ENCODE measurements around the gene CARD19.

The CARD19 gene

DNA sequence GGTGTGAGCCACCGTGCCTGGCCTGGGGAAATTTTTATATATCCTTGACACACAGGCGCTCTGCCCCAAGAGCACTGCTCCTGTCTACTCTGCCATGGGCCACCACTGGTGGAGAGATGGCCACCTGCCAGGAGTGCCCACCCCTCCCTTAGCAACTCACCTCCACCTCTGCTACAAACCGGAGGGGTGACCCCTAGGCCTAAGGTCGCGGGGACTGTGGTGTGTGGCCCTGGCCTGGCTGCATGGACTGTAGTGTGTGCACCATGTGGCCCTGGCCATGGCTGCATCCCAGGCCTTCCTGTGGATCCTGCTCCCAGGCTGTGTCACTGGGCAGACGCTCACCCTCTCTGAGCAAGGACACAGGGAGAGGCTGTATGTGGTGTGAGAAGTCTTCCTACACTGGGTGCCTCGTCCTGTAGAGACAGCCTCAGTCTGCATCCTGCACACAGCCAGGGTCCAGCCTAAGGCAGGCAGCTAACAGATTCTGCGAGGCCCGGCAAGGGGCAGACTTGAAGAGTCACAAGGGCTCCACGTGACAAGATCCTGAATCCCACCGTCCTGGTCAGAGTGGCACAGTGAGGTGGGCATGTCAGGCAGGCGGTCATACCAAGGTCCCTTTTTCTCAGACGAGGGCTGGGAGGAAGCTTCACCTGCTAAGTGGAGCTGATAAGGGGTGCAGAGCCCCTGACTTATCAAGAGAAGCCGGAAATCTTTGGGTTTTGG lies 27.7 kb downstream of the CARD19 start:
- peaks cover 63 to 100% (median 68%) of the 10 kb centered on the region in 10 experiments for H3K4me1 ChIP-seq
- H3K4me3 ChIP-seq: no peak overlapping the region
- H3K9ac ChIP-seq: peak overlapping the region in 3 of 11 experiments; percentile 12 to 73 (median 42); a peak in 4 of 22 replicates
- no peak for TF ChIP-seq Cebpa-rat (IDR thresholded peaks at IDR 0.05)
- no peaks in the 10 kb centered on the region for H3K27me3 ChIP-seq
- peaks cover 0 to 54% (median 33%) of the 10 kb centered on the region in 11 experiments; a peak in 14 of 22 replicates for H4K20me1 ChIP-seq
- peaks cover 46 to 72% (median 56%) of the 10 kb centered on the region in 11 experiments for H3K36me3 ChIP-seq
- no peaks in the 10 kb centered on the region for H3K9me3 ChIP-seq (replicated peaks in 1 of 11)
- H3K4me2 ChIP-seq: peak overlapping the region in 2 of 11 experiments; percentile 97 to 99; a peak in 4 of 22 replicates
- peak overlapping the region in 4 of 11 experiments; percentile 11 to 85 (median 30); a peak in 5 of 22 replicates for H3K27ac ChIP-seq

GRCh38 chr9:93124793-93125192 lies 28.8 kb downstream of the CARD19 start:
- peak overlapping the region in 2 of 11 experiments; percentile 18 to 97; a peak in 2 of 22 replicates for H3K9ac ChIP-seq
- TF ChIP-seq Cebpa-rat (IDR thresholded peaks at IDR 0.05): no peak
- H3K4me3 ChIP-seq: no peak overlapping the region
- peaks cover 0 to 65% (median 41%) of the 10 kb centered on the region in 11 experiments; a peak in 15 of 22 replicates for H4K20me1 ChIP-seq
- peaks cover 46 to 83% (median 58%) of the 10 kb centered on the region in 11 experiments for H3K36me3 ChIP-seq
- peak overlapping the region in 3 of 11 experiments; percentile 95 to 99 (median 99); a peak in 3 of 22 replicates for H3K4me2 ChIP-seq
- peak overlapping the region in 5 of 11 experiments; percentile 4 to 94 (median 75); a peak in 6 of 22 replicates for H3K27ac ChIP-seq
- no peaks in the 10 kb centered on the region for H3K27me3 ChIP-seq
- H3K9me3 ChIP-seq (replicated peaks in 1 of 11): no peaks in the 10 kb centered on the region
- peaks cover 63 to 100% (median 68%) of the 10 kb centered on the region in 10 experiments for H3K4me1 ChIP-seq

- Histone ChIP-seq H3K9me3 (replicated peaks in 1 of 11) (no peaks in the 10 kb centered on the region), H3K9ac (peak overlapping the region in 6 of 11 experiments; percentile 2 to 97 (median 30); a peak in 6 of 22 replicates), H3K27ac (peak overlapping the region in 9 of 11 experiments; percentile 22 to 94 (median 72); a peak in 14 of 22 replicates), H3K36me3 (peaks cover 46 to 89% (median 63%) of the 10 kb centered on the region in 11 experiments), H3K4me3 (no peak overlapping the region), H4K20me1 (peaks cover 0 to 71% (median 47%) of the 10 kb centered on the region in 11 experiments; a peak in 15 of 22 replicates), H3K4me2 (peak overlapping the region in 9 of 11 experiments; percentile 88 to 99 (median 98); a peak in 16 of 22 replicates), H3K27me3 (no peaks in the 10 kb centered on the region), H3K4me1 (peaks cover 63 to 100% (median 68%) of the 10 kb centered on the region in 10 experiments)
- TF ChIP-seq Cebpa-rat (IDR thresholded peaks at IDR 0.05): no peak
Measured at GRCh38 chr9:93125331-93125894, 29.4 kb downstream of the CARD19 start.

DNA sequence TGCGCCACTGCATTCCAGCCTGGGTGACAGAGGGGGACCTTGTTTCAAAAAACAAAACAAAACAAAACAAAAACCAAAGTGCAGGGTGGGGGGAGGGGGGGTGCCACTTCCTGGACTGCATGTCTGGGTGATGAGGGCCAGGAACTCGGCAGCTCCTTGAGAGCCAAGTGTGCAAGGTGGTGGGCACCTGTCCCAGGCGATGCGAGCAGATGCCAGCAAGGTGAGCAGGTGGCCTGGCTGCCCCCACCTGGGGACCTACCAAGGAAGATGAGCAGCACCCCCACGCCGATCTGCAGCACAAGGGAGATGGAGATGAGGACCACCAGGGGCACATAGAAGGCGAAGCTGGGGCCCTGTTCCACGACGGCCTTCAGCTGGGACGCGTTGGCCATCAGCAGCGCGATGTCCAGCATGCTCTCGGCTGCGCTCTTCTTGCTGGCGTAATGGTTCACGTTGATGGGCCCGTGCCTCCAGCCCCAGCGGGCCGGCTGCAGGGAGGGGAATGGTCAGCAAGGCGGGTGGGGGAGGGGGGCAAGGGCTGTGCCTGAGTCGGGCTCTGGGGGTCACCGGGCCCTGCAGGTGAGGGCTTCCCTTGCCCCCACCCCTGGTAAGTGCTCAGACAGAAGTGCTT lies 30.2 kb downstream of the CARD19 start:
- no peaks in the 10 kb centered on the region for H3K9me3 ChIP-seq (replicated peaks in 1 of 11)
- peak overlapping the region; percentile 43 to 94 (median 71); a peak in 18 of 22 replicates for H3K27ac ChIP-seq
- peaks cover 43 to 93% (median 60%) of the 10 kb centered on the region in 11 experiments for H3K36me3 ChIP-seq
- no peaks in the 10 kb centered on the region for H3K27me3 ChIP-seq
- no peak for TF ChIP-seq Cebpa-rat (IDR thresholded peaks at IDR 0.05)
- H3K4me2 ChIP-seq: peak overlapping the region; percentile 82 to 100 (median 98)
- H3K4me1 ChIP-seq: peaks cover 63 to 100% (median 68%) of the 10 kb centered on the region in 10 experiments
- peaks cover 0 to 80% (median 56%) of the 10 kb centered on the region in 11 experiments; a peak in 15 of 22 replicates for H4K20me1 ChIP-seq
- peak overlapping the region; percentile 54 to 97 (median 66); a peak in 19 of 22 replicates for H3K9ac ChIP-seq
- H3K4me3 ChIP-seq: peak overlapping the region in 2 of 10 experiments; percentile 27 to 50; a peak in 3 of 20 replicates

DNA sequence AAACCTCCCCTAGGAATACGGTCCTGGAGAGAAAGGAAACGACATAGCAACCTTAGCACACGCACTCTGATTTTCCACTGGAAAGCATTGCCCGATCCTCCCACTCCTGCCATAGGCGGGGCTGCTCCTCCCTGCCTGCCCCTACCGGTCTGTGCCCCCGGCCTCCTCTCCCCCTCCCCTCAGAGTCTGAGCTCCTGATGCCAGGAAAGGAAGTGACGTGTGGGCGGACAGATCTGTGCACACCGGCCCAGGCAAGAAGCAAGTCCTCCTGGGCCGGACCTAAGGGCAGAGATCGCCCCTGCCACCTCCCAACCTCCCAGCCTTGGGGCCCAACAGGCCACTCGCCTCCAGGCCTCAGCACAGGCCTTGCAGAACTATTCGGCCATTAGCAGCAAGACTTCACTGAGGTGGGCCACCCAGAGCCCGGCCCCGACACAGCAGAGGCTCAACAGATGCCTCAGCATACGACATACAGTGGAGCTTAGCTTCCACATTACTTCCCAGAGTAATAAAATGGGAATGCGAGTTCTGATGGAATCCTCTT lies 30.9 kb downstream of the CARD19 start:
- Histone ChIP-seq H4K20me1 (peaks cover 0 to 85% (median 62%) of the 10 kb centered on the region in 11 experiments; a peak in 15 of 22 replicates), H3K4me3 (peak overlapping the region in 6 of 10 experiments; percentile 6 to 50 (median 27); a peak in 9 of 20 replicates), H3K36me3 (peaks cover 36 to 93% (median 54%) of the 10 kb centered on the region in 11 experiments), H3K9ac (peak overlapping the region; percentile 54 to 97 (median 66); a peak in 21 of 22 replicates), H3K27ac (peak overlapping the region; percentile 43 to 94 (median 71); a peak in 21 of 22 replicates), H3K27me3 (no peaks in the 10 kb centered on the region), H3K4me1 (peaks cover 64 to 100% (median 68%) of the 10 kb centered on the region in 10 experiments), H3K9me3 (replicated peaks in 1 of 11) (no peaks in the 10 kb centered on the region), H3K4me2 (peak overlapping the region; percentile 82 to 100 (median 98))
- no peak for TF ChIP-seq Cebpa-rat (IDR thresholded peaks at IDR 0.05)

GRCh38 chr9:93127395-93127911 lies 31.4 kb downstream of the CARD19 start:
- no peak for TF ChIP-seq Cebpa-rat (IDR thresholded peaks at IDR 0.05)
- no peaks in the 10 kb centered on the region for H3K27me3 ChIP-seq
- H3K4me3 ChIP-seq: peak overlapping the region in 5 of 10 experiments; percentile 6 to 50 (median 27); a peak in 7 of 20 replicates
- H3K36me3 ChIP-seq: peaks cover 34 to 93% (median 48%) of the 10 kb centered on the region in 11 experiments
- H3K4me2 ChIP-seq: peak overlapping the region; percentile 82 to 100 (median 98)
- H3K4me1 ChIP-seq: peaks cover 69 to 100% (median 73%) of the 10 kb centered on the region in 10 experiments
- no peaks in the 10 kb centered on the region for H3K9me3 ChIP-seq (replicated peaks in 1 of 11)
- peak overlapping the region; percentile 54 to 97 (median 66) for H3K9ac ChIP-seq
- H3K27ac ChIP-seq: peak overlapping the region; percentile 52 to 94 (median 71)
- peaks cover 0 to 85% (median 64%) of the 10 kb centered on the region in 11 experiments; a peak in 15 of 22 replicates for H4K20me1 ChIP-seq

GRCh38 chr9:93128011-93128714 lies 32.1 kb downstream of the CARD19 start:
- Histone ChIP-seq H3K9ac (peak overlapping the region; percentile 54 to 97 (median 66)), H3K4me2 (peak overlapping the region; percentile 82 to 100 (median 98)), H3K9me3 (replicated peaks in 1 of 11) (no peaks in the 10 kb centered on the region), H4K20me1 (peaks cover 0 to 90% (median 70%) of the 10 kb centered on the region in 11 experiments; a peak in 15 of 22 replicates), H3K4me3 (peak overlapping the region in 4 of 10 experiments; percentile 6 to 32 (median 16); a peak in 5 of 20 replicates), H3K27me3 (no peaks in the 10 kb centered on the region), H3K36me3 (peaks cover 26 to 89% (median 41%) of the 10 kb centered on the region in 11 experiments), H3K4me1 (peaks cover 76 to 100% (median 80%) of the 10 kb centered on the region in 10 experiments), H3K27ac (peak overlapping the region; percentile 52 to 94 (median 71); a peak in 21 of 22 replicates)
- no peak for TF ChIP-seq Cebpa-rat (IDR thresholded peaks at IDR 0.05)
